ENCODE results near the gene TBC1D16.
"Not testable (repeated sequence)": the region's sequence is repeated elsewhere in the genome, so short reads cannot be mapped to it uniquely, and the experiment has no call there.

The TBC1D16 gene

GRCh38 chr17:79974566-79975497 is 60.8 kb downstream of the TBC1D16 start:
- DNase-seq (ENCODE audit: low read depth) = no peak

- DNase-seq (ENCODE audit: low read depth) = no peak
These were observed 64.0 kb downstream of the TBC1D16 start for GRCh38 chr17:79971651-79972050.

GRCh38 chr17:79970576-79971068 is 65.0 kb downstream of the TBC1D16 start:
- no peak for DNase-seq (ENCODE audit: low read depth)

- DNase-seq (ENCODE audit: low read depth) = no peak
These were observed 65.8 kb downstream of the TBC1D16 start for GRCh38 chr17:79969906-79970305.

- no peak for DNase-seq (ENCODE audit: low read depth)
These were observed 67.6 kb downstream of the TBC1D16 start for GRCh38 chr17:79968116-79968515.

GRCh38 chr17:79966681-79967080 is 69.0 kb downstream of the TBC1D16 start:
- DNase-seq (ENCODE audit: low read depth) = no peak

GRCh38 chr17:79965806-79966205 is 69.9 kb downstream of the TBC1D16 start:
- no peak for DNase-seq (ENCODE audit: low read depth)

GRCh38 chr17:79962467-79962866 is 73.2 kb downstream of the TBC1D16 start:
- DNase-seq (ENCODE audit: low read depth) = not testable (repeated sequence)

- DNase-seq (ENCODE audit: low read depth) = not testable (repeated sequence)
These were observed 74.1 kb downstream of the TBC1D16 start for GRCh38 chr17:79961567-79961966.

GRCh38 chr17:79960788-79961522 is 74.7 kb downstream of the TBC1D16 start:
- DNase-seq (ENCODE audit: low read depth) = no peak

GRCh38 chr17:79959042-79959441 is 76.6 kb downstream of the TBC1D16 start:
- no peak for DNase-seq (ENCODE audit: low read depth)

GRCh38 chr17:79956853-79957252 is 78.8 kb downstream of the TBC1D16 start:
- DNase-seq (ENCODE audit: low read depth) = no peak

- not testable (repeated sequence) for DNase-seq (ENCODE audit: low read depth)
These were observed 79.3 kb downstream of the TBC1D16 start for GRCh38 chr17:79956441-79956735.

GRCh38 chr17:79955691-79956440 is 79.8 kb downstream of the TBC1D16 start:
- DNase-seq (ENCODE audit: low read depth) = no peak

GRCh38 chr17:79955167-79955549 is 80.5 kb downstream of the TBC1D16 start:
- DNase-seq (ENCODE audit: low read depth) = no peak

GRCh38 chr17:79954281-79955166 is 81.1 kb downstream of the TBC1D16 start:
- no peak for DNase-seq (ENCODE audit: low read depth)

GRCh38 chr17:79953335-79953734 is 82.3 kb downstream of the TBC1D16 start:
- DNase-seq (ENCODE audit: low read depth) = no peak

GRCh38 chr17:79952901-79953300 is 82.8 kb downstream of the TBC1D16 start:
- DNase-seq (ENCODE audit: low read depth) = no peak

- DNase-seq (ENCODE audit: low read depth) = no peak
These were observed 83.3 kb downstream of the TBC1D16 start for GRCh38 chr17:79952265-79952877.

- DNase-seq (ENCODE audit: low read depth) = no peak
These were observed 84.1 kb downstream of the TBC1D16 start for GRCh38 chr17:79951361-79952264.
